Body of pancreas (tissue), 4 donors: ENCODE results near the gene CASP6.

Experiments used
- CTCF ChIP-seq, 7 experiments: fragments of 450-650 bp in 4 of 7; fragments of 200-600 bp in 3 of 7; sonication (generic) in 3 of 7; IDR thresholded peaks; one replicate each; pipeline ENCODE4 v1.5.1; 2016 to 2019; ENCODE audit warnings: antibody characterized with exemption in 7 of 7
- POLR2A ChIP-seq, 3 donors: fragments of 450-650 bp; IDR thresholded peaks; one replicate each; pipeline ENCODE4 v1.6.1; 2016; ENCODE audit warnings: antibody characterized with exemption in 3 of 3, mild to moderate bottlenecking in 2 of 3

- TF ChIP-seq CTCF (IDR thresholded peaks at IDR 0.05) (no peak), POLR2A (IDR thresholded peaks at IDR 0.05) (no peak)
Observed at GRCh38 chr4:109718759-109719158, 15.5 kb upstream of the CASP6 start.
